Bladder microvascular endothelial cell (primary cell): ENCODE data around the gene PDE6D. TPM values are rescaled to one million over a fixed set of nuclear protein-coding genes. Genes with fewer than 3 reads are reported as not detected.

ENCODE experiments used
- total RNA-seq: library from RNA; depleted of rRNA; stranded (reverse); fragments of >200 nt; gene quantifications from 2 replicates; pipeline ENCODE4 v1.2.3, GENCODE V29; 2014

Gene PDE6D
- total RNA-seq = 16.4 and 21.0 TPM in 2 replicates

DNA sequence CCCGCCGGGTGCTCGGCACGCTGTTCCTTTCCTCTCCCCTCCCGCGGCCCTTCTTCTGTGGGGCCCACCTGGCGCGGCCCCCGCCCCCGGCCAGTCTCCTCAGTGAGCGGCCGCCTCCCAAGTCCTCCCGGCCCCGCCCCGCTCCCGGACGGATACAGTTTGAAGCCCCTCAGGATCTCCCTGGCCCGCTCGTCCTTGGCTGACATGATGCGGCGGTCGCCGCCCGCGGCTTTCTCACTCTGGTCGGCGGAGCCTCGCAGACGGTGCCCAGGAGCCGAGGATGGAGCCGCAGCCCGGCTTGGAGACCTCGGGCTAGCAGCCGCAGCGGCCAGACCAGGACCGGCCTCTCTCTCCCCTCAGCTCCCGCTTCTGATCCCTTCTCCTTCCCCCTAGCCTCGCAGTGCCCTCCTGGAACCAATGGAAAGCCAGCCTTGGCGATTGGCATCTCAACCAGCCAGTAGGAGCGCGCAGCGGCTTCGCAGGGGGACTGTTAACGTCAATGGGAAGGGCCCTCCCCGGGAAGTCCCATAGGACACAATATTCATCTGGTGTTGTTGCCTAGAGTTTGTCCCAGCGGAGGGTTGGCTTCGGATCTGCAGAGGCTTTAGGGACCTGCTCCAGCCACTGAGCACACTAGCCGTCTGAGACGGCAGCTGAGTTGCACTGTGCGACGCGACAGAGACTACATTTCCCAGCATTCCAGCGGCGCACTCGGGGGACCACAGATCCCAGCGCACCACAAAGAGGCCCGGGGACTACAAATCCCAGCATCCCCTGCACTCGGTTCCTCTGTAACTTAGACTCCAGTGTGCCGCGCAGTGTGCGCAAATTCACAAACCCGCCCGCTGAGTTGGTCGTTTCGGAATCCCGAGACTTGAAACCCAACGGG is at the start of gene PDE6D:
Gene PDE6D (minus strand): TSS at position 374 of the 889 bp plus-strand sequence. CDS start 168 bp downstream, at position 206.

DNA sequence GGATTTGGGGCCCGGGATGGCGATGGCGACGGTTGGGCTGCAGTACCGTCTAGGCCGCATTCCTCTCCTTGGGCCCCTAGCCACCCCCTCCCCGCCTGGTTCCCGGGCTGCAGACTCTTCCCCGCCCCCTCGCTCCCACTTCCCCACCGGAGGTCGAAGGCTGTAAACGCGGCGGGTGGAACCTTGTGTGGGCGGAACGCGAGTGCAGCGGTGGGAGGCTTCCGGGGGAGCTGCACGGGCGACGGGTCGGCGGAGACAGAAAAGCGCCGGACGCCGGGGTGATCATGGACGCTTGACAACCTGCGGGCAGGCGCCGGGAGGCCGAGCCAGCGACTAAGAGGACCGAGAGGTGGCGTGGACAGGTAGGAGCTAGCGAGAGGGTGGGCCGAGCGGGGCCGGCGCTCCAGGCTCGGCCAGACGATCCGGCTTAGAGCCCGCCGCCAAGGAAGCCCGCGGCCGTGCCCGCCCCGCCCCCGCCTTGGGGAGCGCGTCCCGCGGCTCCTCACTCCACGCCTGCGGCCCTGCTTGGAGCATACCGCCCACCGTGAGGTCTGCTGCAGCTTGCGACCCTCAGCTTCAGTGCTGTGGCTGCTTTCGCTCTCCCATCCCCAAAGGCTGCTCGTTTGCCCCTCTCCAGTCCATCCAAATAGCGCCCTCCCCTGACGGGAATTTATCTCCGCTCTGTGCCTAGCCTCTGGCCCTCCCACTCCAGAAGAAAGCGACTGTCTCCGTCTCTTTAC is 5.3 kb upstream of the PDE6D start, which contains the start of gene COPS7B:
Gene COPS7B (plus strand): TSS at position 269 of the 740 bp plus-strand sequence. CDS start 2,126 bp downstream, outside the sequence.

DNA sequence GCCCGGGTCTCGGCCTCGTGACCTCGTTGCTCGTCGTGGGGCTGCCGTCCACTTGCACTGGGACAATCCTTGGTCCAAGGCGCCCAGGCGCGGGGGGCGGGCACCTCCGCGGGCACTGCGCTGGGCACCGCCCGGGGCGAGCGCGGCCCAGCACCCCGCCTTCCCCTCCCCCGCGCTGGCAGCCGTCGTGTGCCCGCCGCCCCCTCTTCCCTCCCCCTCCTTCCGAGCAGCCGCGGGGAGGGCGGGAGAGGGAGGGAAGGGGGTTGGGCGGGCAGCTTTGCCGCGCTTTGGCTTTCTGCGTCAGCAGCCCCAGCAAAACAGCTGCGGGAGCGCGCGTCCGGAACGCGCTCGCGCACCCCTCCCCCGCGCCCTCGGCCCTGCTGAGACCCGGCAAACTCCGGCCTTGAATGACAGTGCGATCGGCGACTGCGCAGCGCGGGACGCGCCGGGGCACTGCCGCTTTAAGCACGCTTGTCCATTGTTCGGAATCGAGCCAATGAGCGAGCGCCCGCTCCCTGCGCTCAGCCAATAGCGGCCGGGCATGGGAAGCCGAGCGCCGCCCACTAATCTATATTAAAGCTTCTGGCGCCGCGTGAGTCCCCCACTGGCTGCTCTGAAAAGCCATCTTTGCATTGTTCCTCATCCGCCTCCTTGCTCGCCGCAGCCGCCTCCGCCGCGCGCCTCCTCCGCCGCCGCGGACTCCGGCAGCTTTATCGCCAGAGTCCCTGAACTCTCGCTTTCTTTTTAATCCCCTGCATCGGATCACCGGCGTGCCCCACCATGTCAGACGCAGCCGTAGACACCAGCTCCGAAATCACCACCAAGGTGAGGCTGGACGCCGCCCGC is 72.9 kb downstream of the PDE6D start, which contains the start of gene PTMA:
Gene PTMA (plus strand): TSS at position 599 of the 846 bp plus-strand sequence. CDS start 182 bp downstream, at position 781.

Other genes starting within 250 kb of the PDE6D start
- not detected in 2 replicates for gene TEX44, start 188.4 kb downstream of the PDE6D start, total RNA-seq
- 903 and 1,986 TPM in 2 replicates for gene PTMA, start 72.8 kb downstream of the PDE6D start, total RNA-seq
- gene COPS7B, start 5.2 kb upstream of the PDE6D start, total RNA-seq = 8.3 and 26.3 TPM in 2 replicates
- gene NPPC, start 145.1 kb upstream of the PDE6D start, total RNA-seq = 0.16 TPM in 1 of 2 replicates, not detected in the other
- 14.2 and 20.6 TPM in 2 replicates for gene DIS3L2, start 180.4 kb upstream of the PDE6D start, total RNA-seq